Mammary epithelial cell (primary cell): ENCODE measurements around the gene OR6N1.

Experiments used
- EZH2 ChIP-seq: IDR thresholded peaks from 2 replicates; pipeline ENCODE4 v1.6.1; 2012; ENCODE audit warnings: low read length, inconsistent platforms, borderline replicate concordance
- TF ChIP-seq, protein P1 (sequence below), 2 donors: IDR thresholded peaks in 1 of 2; conservative IDR thresholded peaks in 1 of 2; 2 replicates each; pipeline ENCODE4 v1.5.1; 2011 to 2012; ENCODE audit warnings: inconsistent platforms in 2 of 2, low read length in 2 of 2, mild to moderate bottlenecking in 2 of 2, control low read depth in 1 of 2, low read depth in 1 of 2; ENCODE audit not compliant: insufficient read depth in 1 of 2; ENCODE audit errors: extremely low read depth in 1 of 2

DNA sequence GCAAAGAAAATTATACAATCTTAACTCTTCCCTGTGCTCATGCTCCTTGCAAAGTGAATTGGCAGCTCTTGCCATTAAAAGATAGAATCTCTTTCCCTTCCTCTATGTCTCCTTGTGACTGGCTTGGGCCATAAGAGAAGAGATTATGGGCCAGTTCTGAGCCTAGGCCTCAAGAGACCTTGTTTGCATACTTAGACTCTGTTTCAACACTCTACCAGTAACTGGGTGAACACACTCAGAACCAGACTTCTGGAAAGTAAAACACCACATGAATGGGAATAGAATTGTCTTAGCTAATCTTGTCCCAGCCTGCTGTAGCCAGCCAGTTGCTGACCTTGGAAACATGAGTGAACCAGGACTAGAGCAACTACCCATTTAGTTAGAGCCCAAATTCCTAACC lies 36.1 kb downstream of the OR6N1 start:
- TF ChIP-seq, protein P1, sequence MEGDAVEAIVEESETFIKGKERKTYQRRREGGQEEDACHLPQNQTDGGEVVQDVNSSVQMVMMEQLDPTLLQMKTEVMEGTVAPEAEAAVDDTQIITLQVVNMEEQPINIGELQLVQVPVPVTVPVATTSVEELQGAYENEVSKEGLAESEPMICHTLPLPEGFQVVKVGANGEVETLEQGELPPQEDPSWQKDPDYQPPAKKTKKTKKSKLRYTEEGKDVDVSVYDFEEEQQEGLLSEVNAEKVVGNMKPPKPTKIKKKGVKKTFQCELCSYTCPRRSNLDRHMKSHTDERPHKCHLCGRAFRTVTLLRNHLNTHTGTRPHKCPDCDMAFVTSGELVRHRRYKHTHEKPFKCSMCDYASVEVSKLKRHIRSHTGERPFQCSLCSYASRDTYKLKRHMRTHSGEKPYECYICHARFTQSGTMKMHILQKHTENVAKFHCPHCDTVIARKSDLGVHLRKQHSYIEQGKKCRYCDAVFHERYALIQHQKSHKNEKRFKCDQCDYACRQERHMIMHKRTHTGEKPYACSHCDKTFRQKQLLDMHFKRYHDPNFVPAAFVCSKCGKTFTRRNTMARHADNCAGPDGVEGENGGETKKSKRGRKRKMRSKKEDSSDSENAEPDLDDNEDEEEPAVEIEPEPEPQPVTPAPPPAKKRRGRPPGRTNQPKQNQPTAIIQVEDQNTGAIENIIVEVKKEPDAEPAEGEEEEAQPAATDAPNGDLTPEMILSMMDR (conservative IDR thresholded peaks at IDR 0.05 in 1 of 2, IDR thresholded peaks at IDR 0.05 in 1 of 2; ENCODE audit: extremely low read depth in 1 of 2, insufficient read depth in 1 of 2, low read depth in 1 of 2, low read length in 2 of 2) = no peak
- no peak for TF ChIP-seq EZH2
